GM18498 (cell line): ENCODE results near the gene LRRC47.

ENCODE experiments used
- ATAC-seq: cut with Tn5 transposase; IDR thresholded peaks from one replicate; pipeline ENCODE4 v1.9.1; 2021; ENCODE audit warnings: mild to moderate bottlenecking, moderate library complexity; ENCODE audit not compliant: unreplicated experiment

Gene LRRC47

GRCh38 chr1:3796215-3797061, at the start of gene LRRC47:
Gene LRRC47, minus strand, starts transcription at chr1:3796498. Its CDS starts 22 bp downstream, at chr1:3796476.
- ATAC-seq = peak; percentile 95

GRCh38 chr1:3842912-3843311, 46.6 kb upstream of the LRRC47 start:
- no peak for ATAC-seq

GRCh38 chr1:3841491-3841890, 45.2 kb upstream of the LRRC47 start:
- ATAC-seq = no peak

GRCh38 chr1:3838788-3839187, 42.5 kb upstream of the LRRC47 start:
- ATAC-seq = no peak

- no peak for ATAC-seq
Measured at GRCh38 chr1:3837685-3838084, 41.4 kb upstream of the LRRC47 start.

GRCh38 chr1:3837200-3837599, 40.9 kb upstream of the LRRC47 start:
- ATAC-seq = no peak

GRCh38 chr1:3836421-3836820, 40.1 kb upstream of the LRRC47 start:
- ATAC-seq = no peak

GRCh38 chr1:3834701-3835100, 38.4 kb upstream of the LRRC47 start:
- ATAC-seq = no peak

- ATAC-seq = no peak
Measured at GRCh38 chr1:3831689-3832088, 35.4 kb upstream of the LRRC47 start.

GRCh38 chr1:3828391-3828790, 32.1 kb upstream of the LRRC47 start:
- ATAC-seq = no peak

GRCh38 chr1:3827813-3828307, 31.6 kb upstream of the LRRC47 start:
- no peak for ATAC-seq

- no peak for ATAC-seq
Measured at GRCh38 chr1:3825356-3825755, 29.1 kb upstream of the LRRC47 start.

- no peak for ATAC-seq
Measured at GRCh38 chr1:3824650-3825049, 28.4 kb upstream of the LRRC47 start.

GRCh38 chr1:3822421-3822820, 26.1 kb upstream of the LRRC47 start:
- no peak for ATAC-seq

GRCh38 chr1:3821908-3822307, 25.6 kb upstream of the LRRC47 start:
- no peak for ATAC-seq

GRCh38 chr1:3821447-3821846, 25.1 kb upstream of the LRRC47 start:
- no peak for ATAC-seq

GRCh38 chr1:3821004-3821403, 24.7 kb upstream of the LRRC47 start:
- ATAC-seq = no peak

- no peak for ATAC-seq
Measured at GRCh38 chr1:3820316-3820715, 24.0 kb upstream of the LRRC47 start.

GRCh38 chr1:3819771-3820200, 23.5 kb upstream of the LRRC47 start:
- ATAC-seq = no peak

GRCh38 chr1:3817821-3818597, 21.7 kb upstream of the LRRC47 start:
- no peak for ATAC-seq

GRCh38 chr1:3817138-3817740, 20.9 kb upstream of the LRRC47 start:
- ATAC-seq = no peak
